OCI-LY7 (cell line): Measurements from ENCODE around the gene HOXC11. TPM values are rescaled to one million over a fixed set of nuclear protein-coding genes. Genes with fewer than 3 reads are reported as not detected.

ENCODE experiments used
- BruUV-seq: library from RNA; stranded (reverse); fragments of 400-500 nt; replicated peaks from 2 replicates; lab custom pipeline; 2021; lab: Mats Ljungman, UMichigan
- CTCF ChIA-PET: fragments of 300-600 bp; sonication (Branson Sonifier 250); formaldehyde crosslinking; loops from one replicate; lab custom pipeline; 2022; ENCODE audit warnings: antibody characterized with exemption; ENCODE audit not compliant: unreplicated experiment; lab: Charles Lee
- POLR2A ChIA-PET: fragments of 300-600 bp; sonication (Branson Sonifier 250); formaldehyde crosslinking; loops from one replicate; lab custom pipeline; 2022; ENCODE audit warnings: antibody characterized with exemption; lab: Charles Lee
- DNase-seq: peaks from one replicate; pipeline ENCODE4 v3.0.0-alpha.2; 2015; ENCODE audit warnings: low spot score
- H2AFZ ChIP-seq: fragments of 200-600 bp; sonication (generic), shearing (Covaris generic); 2 replicates; pipeline ENCODE4 v1.6.1; 2014; ENCODE audit warnings: mild to moderate bottlenecking, antibody characterized with exemption, low read length, moderate library complexity
- H3K27ac ChIP-seq: fragments of 200-600 bp; sonication (generic); 2 replicates; pipeline ENCODE4 v1.5.1; 2014; ENCODE audit warnings: mixed run types, low read depth, mild to moderate bottlenecking, moderate library complexity, low read length, inconsistent platforms; ENCODE audit not compliant: poor library complexity, severe bottlenecking
- H3K36me3 ChIP-seq: fragments of 200-600 bp; sonication (generic); 2 replicates; pipeline ENCODE4 v1.6.1; 2014; ENCODE audit warnings: mild to moderate bottlenecking, antibody characterized with exemption, low read length, moderate library complexity, mixed read lengths; ENCODE audit not compliant: insufficient read depth
- H3K4me1 ChIP-seq: fragments of 200-600 bp; sonication (generic); 2 replicates; pipeline ENCODE4 v1.5.1; 2014; ENCODE audit warnings: mild to moderate bottlenecking, low read length; ENCODE audit not compliant: insufficient read depth, poor library complexity, severe bottlenecking
- H3K4me2 ChIP-seq: fragments of 200-600 bp; sonication (generic); 2 replicates; pipeline ENCODE4 v1.6.1; 2014; ENCODE audit warnings: mild to moderate bottlenecking, low read length
- H3K4me3 ChIP-seq: fragments of 200-600 bp; sonication (generic); 2 replicates; pipeline ENCODE4 v1.5.1; 2014; ENCODE audit warnings: mild to moderate bottlenecking, low read depth, low read length; ENCODE audit not compliant: poor library complexity, severe bottlenecking
- H3K79me2 ChIP-seq: fragments of 200-600 bp; sonication (generic); 2 replicates; pipeline ENCODE4 v1.6.1; 2016; ENCODE audit warnings: low read depth, mild to moderate bottlenecking, low read length, moderate library complexity, mixed read lengths; ENCODE audit not compliant: insufficient read depth
- H3K9me2 ChIP-seq: fragments of 200-600 bp; sonication (generic); 2 replicates; pipeline ENCODE4 v1.6.1; 2016; ENCODE audit warnings: mild to moderate bottlenecking, low read length, mixed read lengths; ENCODE audit not compliant: insufficient read depth
- H3K9me3 ChIP-seq: fragments of 200-600 bp; sonication (generic); 2 replicates; pipeline ENCODE4 v1.6.1; 2014; ENCODE audit warnings: mild to moderate bottlenecking, mixed run types, low read length, mixed read lengths
- H4K20me1 ChIP-seq: fragments of 200-600 bp; sonication (generic); 2 replicates; pipeline ENCODE4 v1.6.1; 2014; ENCODE audit warnings: mild to moderate bottlenecking, antibody characterized with exemption, low read length, moderate library complexity, mixed read lengths; ENCODE audit not compliant: insufficient read depth
- EZH2phosphoT487 ChIP-seq: fragments of 200-600 bp; sonication (generic); IDR thresholded peaks from 2 replicates; pipeline ENCODE4 v1.6.1; 2018; ENCODE audit warnings: low read depth, borderline replicate concordance, mild to moderate bottlenecking, mixed run types, antibody characterized with exemption, low read length, moderate library complexity, mixed read lengths
- intact Hi-C: fragments of 100-400 bp; cut with micrococcal nuclease; formaldehyde crosslinking; loops from one replicate; pipeline ENCODE4 v1.10.0; 2022; ENCODE audit not compliant: unreplicated experiment
- total RNA-seq, 2 experiments: library from RNA; depleted of rRNA in 1 of 2; stranded (reverse); fragments of >200 nt in 1 of 2; shearing (Covaris generic) in 1 of 2; gene quantifications; 2 replicates each; pipeline ENCODE4 v1.2.3, GENCODE V29; 2014 to 2022
- TF ChIP-seq, protein P1 (sequence below): fragments of 200-600 bp; sonication (generic); conservative IDR thresholded peaks from 2 replicates; pipeline ENCODE4 v1.5.1; 2014; ENCODE audit warnings: mild to moderate bottlenecking, antibody characterized with exemption, low read length, moderate library complexity, mixed read lengths

Gene HOXC11
- total RNA-seq, 2 experiments from 2014 or later = 1.4 to 2.7 TPM

- POLR2A ChIA-PET = interaction anchor here (1.1 kb wide), 1 partner anchor 10 kb away, joined by 3 read pairs; no protein-coding TSS in a partner anchor
- TF ChIP-seq EZH2phosphoT487 = no peak
- TF ChIP-seq, protein P1, sequence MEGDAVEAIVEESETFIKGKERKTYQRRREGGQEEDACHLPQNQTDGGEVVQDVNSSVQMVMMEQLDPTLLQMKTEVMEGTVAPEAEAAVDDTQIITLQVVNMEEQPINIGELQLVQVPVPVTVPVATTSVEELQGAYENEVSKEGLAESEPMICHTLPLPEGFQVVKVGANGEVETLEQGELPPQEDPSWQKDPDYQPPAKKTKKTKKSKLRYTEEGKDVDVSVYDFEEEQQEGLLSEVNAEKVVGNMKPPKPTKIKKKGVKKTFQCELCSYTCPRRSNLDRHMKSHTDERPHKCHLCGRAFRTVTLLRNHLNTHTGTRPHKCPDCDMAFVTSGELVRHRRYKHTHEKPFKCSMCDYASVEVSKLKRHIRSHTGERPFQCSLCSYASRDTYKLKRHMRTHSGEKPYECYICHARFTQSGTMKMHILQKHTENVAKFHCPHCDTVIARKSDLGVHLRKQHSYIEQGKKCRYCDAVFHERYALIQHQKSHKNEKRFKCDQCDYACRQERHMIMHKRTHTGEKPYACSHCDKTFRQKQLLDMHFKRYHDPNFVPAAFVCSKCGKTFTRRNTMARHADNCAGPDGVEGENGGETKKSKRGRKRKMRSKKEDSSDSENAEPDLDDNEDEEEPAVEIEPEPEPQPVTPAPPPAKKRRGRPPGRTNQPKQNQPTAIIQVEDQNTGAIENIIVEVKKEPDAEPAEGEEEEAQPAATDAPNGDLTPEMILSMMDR = no peak
- BruUV-seq = no TSS peak
- Histone ChIP-seq H3K4me2 (peak overlapping the region; percentile 46), H3K36me3 (no peaks in the 10 kb centered on the region), H3K79me2 (no peaks in the 10 kb centered on the region), H4K20me1 (no peaks in the 10 kb centered on the region), H3K9me2 (no peaks in the 10 kb centered on the region), H3K9me3 (no peaks in the 10 kb centered on the region), H3K4me1 (peaks cover 14% of the 10 kb centered on the region), H2AFZ (0 out of 2 replicates have a peak overlapping the region, but pooled peaks have one; percentile 16), H3K4me3 (peak overlapping the region; percentile 1), H3K27ac (no peak overlapping the region)
- intact Hi-C loops = no loop called here
- CTCF ChIA-PET = no interaction called here
- DNase-seq = no peak
Observed at GRCh38 chr12:53965281-53966084, 7.4 kb upstream of the HOXC11 start.

DNA sequence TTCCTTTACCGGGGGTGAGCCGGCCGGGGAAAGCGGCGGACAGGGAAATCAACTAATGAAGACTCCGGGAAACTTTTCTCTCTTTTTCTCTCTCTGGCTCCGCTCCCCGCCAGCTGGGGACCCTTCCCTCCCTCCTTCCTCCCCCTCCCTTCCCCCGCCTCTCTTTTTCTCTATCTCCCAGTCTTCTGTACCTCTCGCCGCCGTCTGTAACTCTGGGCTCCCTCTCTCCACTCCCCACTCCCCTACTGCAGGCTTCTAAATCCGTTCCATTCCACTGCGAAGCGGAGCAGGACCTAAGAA, 6.9 kb upstream of the HOXC11 start:
- intact Hi-C loops = no loop called here
- Histone ChIP-seq H2AFZ (0 out of 2 replicates have a peak overlapping the region, but pooled peaks have one; percentile 16), H3K4me3 (peak overlapping the region; percentile 1), H3K36me3 (no peaks in the 10 kb centered on the region), H3K27ac (no peak overlapping the region), H3K4me1 (peaks cover 14% of the 10 kb centered on the region), H3K79me2 (no peaks in the 10 kb centered on the region), H3K9me2 (no peaks in the 10 kb centered on the region), H3K9me3 (no peaks in the 10 kb centered on the region), H3K4me2 (peak overlapping the region; percentile 46), H4K20me1 (no peaks in the 10 kb centered on the region)
- ChIA-PET POLR2A (interaction anchor here (0.6 kb wide), 1 partner anchor 1655 kb away, joined by 4 read pairs; no protein-coding TSS in a partner anchor), CTCF (no interaction called here)
- BruUV-seq = no TSS peak
- TF ChIP-seq EZH2phosphoT487 = no peak
- TF ChIP-seq, protein P1 = no peak
- DNase-seq = no peak
